ENCODE results near the gene MPG. TPM values are rescaled to one million over a fixed set of nuclear protein-coding genes. Genes with fewer than 3 reads are reported as not detected.

Gene MPG
- total and polyA plus RNA-seq, 10 of the 15 experiments (the other 5 are each of a cell fraction or from before 2014, with no cell fraction given), result 0.32 to 193 (median 55.7) TPM

DNA sequence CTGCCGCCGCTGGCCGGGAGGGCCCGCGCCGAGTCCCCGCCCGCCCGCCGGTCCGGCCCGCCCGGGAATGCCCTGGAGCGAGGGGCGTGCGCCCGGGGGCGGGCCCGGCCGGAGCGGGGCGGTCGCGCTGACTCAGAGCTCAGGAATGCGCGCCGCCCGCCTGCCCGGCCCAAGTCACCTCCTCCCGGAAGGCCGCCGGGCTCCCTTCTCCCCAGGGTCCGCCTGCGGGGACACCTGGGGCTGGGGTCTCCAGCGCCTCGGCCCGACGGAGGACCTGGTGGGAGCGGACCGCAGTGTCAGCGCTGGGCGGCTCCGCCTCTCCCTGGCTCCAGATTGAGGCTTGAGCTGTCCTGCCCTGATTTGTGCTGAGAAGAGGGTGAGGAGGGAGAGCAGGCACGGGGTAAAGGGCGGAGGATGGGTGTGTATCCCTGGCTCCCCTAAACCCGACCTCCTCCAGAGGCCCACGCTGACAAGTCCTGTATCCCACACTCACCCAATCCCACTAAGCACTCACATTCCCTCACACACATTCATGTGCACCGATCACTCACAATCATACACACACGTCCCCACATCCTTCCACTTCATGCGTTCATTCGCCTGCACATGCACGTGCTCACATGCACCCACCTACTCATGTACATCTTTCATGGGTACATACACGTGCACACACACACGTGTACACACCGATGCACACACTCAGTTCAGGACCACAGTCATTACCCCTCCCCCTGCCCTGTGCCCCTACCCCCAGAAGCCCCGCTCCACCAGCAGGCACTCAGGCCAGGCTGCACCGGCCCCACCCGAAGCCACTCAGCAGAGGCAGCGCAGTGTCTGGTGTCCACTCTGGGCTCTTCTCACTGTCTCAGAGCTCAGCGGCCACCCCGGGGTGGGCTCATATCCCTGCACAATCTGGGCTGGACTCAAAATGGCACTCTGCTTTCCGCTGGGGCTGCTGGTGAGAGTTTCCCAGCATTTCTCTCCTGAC is 5.2 kb upstream of the MPG start, which contains the start of gene RHBDF1 (continued):
- TF ChIP-seq, protein P1, sequence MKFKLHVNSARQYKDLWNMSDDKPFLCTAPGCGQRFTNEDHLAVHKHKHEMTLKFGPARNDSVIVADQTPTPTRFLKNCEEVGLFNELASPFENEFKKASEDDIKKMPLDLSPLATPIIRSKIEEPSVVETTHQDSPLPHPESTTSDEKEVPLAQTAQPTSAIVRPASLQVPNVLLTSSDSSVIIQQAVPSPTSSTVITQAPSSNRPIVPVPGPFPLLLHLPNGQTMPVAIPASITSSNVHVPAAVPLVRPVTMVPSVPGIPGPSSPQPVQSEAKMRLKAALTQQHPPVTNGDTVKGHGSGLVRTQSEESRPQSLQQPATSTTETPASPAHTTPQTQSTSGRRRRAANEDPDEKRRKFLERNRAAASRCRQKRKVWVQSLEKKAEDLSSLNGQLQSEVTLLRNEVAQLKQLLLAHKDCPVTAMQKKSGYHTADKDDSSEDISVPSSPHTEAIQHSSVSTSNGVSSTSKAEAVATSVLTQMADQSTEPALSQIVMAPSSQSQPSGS (IDR thresholded peaks at IDR 0.05; ENCODE audit: low read length), result no peak

DNA sequence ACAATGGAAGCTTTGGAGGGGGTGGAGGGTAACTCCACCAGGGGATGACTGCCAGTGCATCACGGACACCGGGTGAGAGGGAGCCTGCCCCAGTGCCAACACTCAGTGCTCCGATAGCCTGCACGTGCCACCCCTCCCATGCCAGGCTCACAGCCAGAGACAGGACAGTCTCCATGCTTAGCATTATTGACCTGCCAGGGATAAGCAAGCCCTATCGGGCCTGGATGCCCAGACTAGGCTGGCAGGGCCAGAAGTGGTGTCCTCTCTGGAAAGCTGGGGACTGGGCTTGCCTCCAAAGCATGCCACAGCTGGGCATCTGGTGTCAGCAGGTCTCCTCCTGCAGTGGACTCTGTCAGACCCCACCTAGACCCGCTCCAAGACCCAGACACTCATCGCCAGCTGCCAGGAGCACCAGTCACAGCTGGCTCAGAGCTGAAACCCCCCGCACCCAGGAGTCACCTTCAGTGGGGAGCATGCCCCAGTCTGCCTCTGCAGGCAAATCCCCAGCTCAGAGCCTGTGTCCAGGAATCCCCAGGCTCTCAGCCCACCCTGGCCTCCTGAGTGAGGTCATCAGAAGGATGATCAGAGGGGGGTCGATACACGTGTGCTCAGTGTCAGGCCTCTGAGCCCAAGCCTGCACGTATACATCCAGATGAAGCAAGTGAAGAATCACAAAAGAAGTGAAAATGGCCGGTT is 3.8 kb upstream of the MPG start:
- Histone ChIP-seq H3K27me3 (replicated peaks in 1 of 2; ENCODE audit: control insufficient read depth in 2 of 2, insufficient read depth in 2 of 2, low read length in 1 of 2) (peaks cover 4 to 12% of the 10 kb centered on the region in 2 experiments; a peak in 3 of 4 replicates), H3K4me1 (ENCODE audit: control insufficient read depth, insufficient read depth, low read length) (peaks cover 16% of the 10 kb centered on the region), H3K79me2 (ENCODE audit: control insufficient read depth, insufficient read depth, low read length) (peaks cover 10% of the 10 kb centered on the region), H3K4me2 (ENCODE audit: control insufficient read depth, insufficient read depth) (no peak overlapping the region), H3K4me3 (no peak overlapping the region), H4K20me1 (ENCODE audit: control insufficient read depth, insufficient read depth) (no peaks in the 10 kb centered on the region; the same call in 1 of the 2 replicates), H2AFZ (ENCODE audit: control insufficient read depth, low read depth, low read length) (no peak overlapping the region), H3K9ac (ENCODE audit: control insufficient read depth, insufficient read depth, low read length) (no peak overlapping the region), H3K36me3 (ENCODE audit: control insufficient read depth in 2 of 2, insufficient read depth in 2 of 2, low read length in 1 of 2) (no peaks in the 10 kb centered on the region), H3K27ac (ENCODE audit: control insufficient read depth, insufficient read depth) (no peak overlapping the region), H3K9me3 (replicated peaks; ENCODE audit: control insufficient read depth, insufficient read depth, low read length) (no peaks in the 10 kb centered on the region)
- in situ Hi-C loops (cut with MboI), result no loop called here
- no peak for DNase-seq (ENCODE audit: low read depth, low spot score)
- SMC1A ChIA-PET (ENCODE audit: uncharacterized antibody, unreplicated experiment), result no interaction called here
- no peak for ATAC-seq
- RAD21 ChIA-PET (ENCODE audit: unreplicated experiment), result no interaction called here
- CTCF ChIA-PET, result interaction anchor here (1.8 to 14.2 kb wide), 2 partner anchors 8 to 22 kb away, joined by 14 to 319 read pairs; no protein-coding TSS in a partner anchor
- 50% methylated on average over 12 of the region's 12 CpGs for WGBS (ENCODE audit: insufficient coverage, insufficient replicate concordance, low lambda C conversion rate, missing lambda C conversion rate)
- BruUV-seq (replicated peaks), result no TSS peak
- POLR2A ChIA-PET, result no interaction called here
- intact Hi-C loops (cut with micrococcal nuclease; ENCODE audit: unreplicated experiment), result no loop called here
- no peak for FAIRE-seq
- TF ChIP-seq TARDBP (IDR thresholded peaks at IDR 0.05; ENCODE audit: borderline replicate concordance), result no peak
- TF ChIP-seq ZNF384 (IDR thresholded peaks at IDR 0.05; ENCODE audit: borderline replicate concordance, low read depth, low read length), result no peak
- TF ChIP-seq POLR2A (IDR thresholded peaks at IDR 0.05; ENCODE audit: low read depth, low read length), result no peak
- TF ChIP-seq, protein P2, sequence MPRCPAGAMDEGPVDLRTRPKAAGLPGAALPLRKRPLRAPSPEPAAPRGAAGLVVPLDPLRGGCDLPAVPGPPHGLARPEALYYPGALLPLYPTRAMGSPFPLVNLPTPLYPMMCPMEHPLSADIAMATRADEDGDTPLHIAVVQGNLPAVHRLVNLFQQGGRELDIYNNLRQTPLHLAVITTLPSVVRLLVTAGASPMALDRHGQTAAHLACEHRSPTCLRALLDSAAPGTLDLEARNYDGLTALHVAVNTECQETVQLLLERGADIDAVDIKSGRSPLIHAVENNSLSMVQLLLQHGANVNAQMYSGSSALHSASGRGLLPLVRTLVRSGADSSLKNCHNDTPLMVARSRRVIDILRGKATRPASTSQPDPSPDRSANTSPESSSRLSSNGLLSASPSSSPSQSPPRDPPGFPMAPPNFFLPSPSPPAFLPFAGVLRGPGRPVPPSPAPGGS (IDR thresholded peaks at IDR 0.05; ENCODE audit: borderline replicate concordance, insufficient read depth, low read depth, low read length, poor library complexity, severe bottlenecking), result no peak
- TF ChIP-seq JUND (IDR thresholded peaks at IDR 0.05; ENCODE audit: low read depth, low read length), result no peak
- no peak for TF ChIP-seq MYC (IDR thresholded peaks at IDR 0.05; ENCODE audit: insufficient read depth, insufficient read length, insufficient replicate concordance, low read length, severe bottlenecking)
- TF ChIP-seq RCOR1 (conservative IDR thresholded peaks at IDR 0.05; ENCODE audit: low read depth, low read length), result no peak
- no peak for TF ChIP-seq SIX5 (IDR thresholded peaks at IDR 0.05; ENCODE audit: low read depth, low read length, severe bottlenecking)
- TF ChIP-seq, protein P3, sequence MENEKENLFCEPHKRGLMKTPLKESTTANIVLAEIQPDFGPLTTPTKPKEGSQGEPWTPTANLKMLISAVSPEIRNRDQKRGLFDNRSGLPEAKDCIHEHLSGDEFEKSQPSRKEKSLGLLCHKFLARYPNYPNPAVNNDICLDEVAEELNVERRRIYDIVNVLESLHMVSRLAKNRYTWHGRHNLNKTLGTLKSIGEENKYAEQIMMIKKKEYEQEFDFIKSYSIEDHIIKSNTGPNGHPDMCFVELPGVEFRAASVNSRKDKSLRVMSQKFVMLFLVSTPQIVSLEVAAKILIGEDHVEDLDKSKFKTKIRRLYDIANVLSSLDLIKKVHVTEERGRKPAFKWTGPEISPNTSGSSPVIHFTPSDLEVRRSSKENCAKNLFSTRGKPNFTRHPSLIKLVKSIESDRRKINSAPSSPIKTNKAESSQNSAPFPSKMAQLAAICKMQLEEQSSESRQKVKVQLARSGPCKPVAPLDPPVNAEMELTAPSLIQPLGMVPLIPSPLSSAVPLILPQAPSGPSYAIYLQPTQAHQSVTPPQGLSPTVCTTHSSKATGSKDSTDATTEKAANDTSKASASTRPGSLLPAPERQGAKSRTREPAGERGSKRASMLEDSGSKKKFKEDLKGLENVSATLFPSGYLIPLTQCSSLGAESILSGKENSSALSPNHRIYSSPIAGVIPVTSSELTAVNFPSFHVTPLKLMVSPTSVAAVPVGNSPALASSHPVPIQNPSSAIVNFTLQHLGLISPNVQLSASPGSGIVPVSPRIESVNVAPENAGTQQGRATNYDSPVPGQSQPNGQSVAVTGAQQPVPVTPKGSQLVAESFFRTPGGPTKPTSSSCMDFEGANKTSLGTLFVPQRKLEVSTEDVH (IDR thresholded peaks at IDR 0.05; ENCODE audit: low read depth, partially characterized antibody), result no peak
- no peak for TF ChIP-seq IKZF1 (conservative IDR thresholded peaks at IDR 0.05)
- TF ChIP-seq PAX8 (IDR thresholded peaks at IDR 0.05), result no peak
- no peak for TF ChIP-seq CEBPB (IDR thresholded peaks at IDR 0.05; ENCODE audit: borderline replicate concordance in 1 of 2, low read depth in 2 of 2, low read length in 2 of 2)
- no peak for TF ChIP-seq IKZF2 (IDR thresholded peaks at IDR 0.05)

Measured in GM12878 (cell line).